Fibroblast of mammary gland (primary cell): ENCODE data around the gene FNBP1L.

Source experiments
- DNase-seq: peaks from one replicate; pipeline ENCODE4 v3.0.0-alpha.2; 2010; ENCODE audit warnings: low read depth
- H3K4me3 ChIP-seq: 2 replicates; pipeline ENCODE4 v1.5.1; 2011; ENCODE audit warnings: low read depth, mild to moderate bottlenecking, low read length, moderate library complexity; ENCODE audit not compliant: control insufficient read depth
- CTCF ChIP-seq: conservative IDR thresholded peaks from 2 replicates; pipeline ENCODE4 v1.5.1; 2011; ENCODE audit warnings: low read depth, low read length, inconsistent platforms; ENCODE audit not compliant: control insufficient read depth, insufficient read depth

Gene FNBP1L

GRCh38 chr1:93601686-93602085 lies 153.8 kb downstream of the FNBP1L start:
- no peak for TF ChIP-seq CTCF
- H3K4me3 ChIP-seq, result no peak overlapping the region
- no peak for DNase-seq

- no peak for TF ChIP-seq CTCF
- H3K4me3 ChIP-seq, result no peak overlapping the region
- no peak for DNase-seq
Observed at GRCh38 chr1:93602101-93602500, 154.2 kb downstream of the FNBP1L start.

- no peak overlapping the region for H3K4me3 ChIP-seq
- no peak for TF ChIP-seq CTCF
- no peak for DNase-seq
Observed at GRCh38 chr1:93603106-93603505, 155.2 kb downstream of the FNBP1L start.

- DNase-seq, result no peak
- H3K4me3 ChIP-seq, result no peak overlapping the region
- no peak for TF ChIP-seq CTCF
Observed at GRCh38 chr1:93603601-93604000, 155.7 kb downstream of the FNBP1L start.
